GM23248 (cell line): Measurements from ENCODE around the gene RAB37. TPM values are rescaled to one million over a fixed set of nuclear protein-coding genes. Genes with fewer than 3 reads are reported as not detected.

Source experiments
- DNase-seq: peaks from one replicate; pipeline ENCODE4 v3.0.0-alpha.2; 2015
- H2AFZ ChIP-seq: fragments of 200-600 bp; sonication (generic); 2 replicates; pipeline ENCODE4 v1.6.1; 2016; ENCODE audit warnings: antibody characterized with exemption
- H3F3A ChIP-seq: fragments of 200-600 bp; sonication (generic); 2 replicates; pipeline ENCODE4 v1.6.1; 2016; ENCODE audit warnings: mild to moderate bottlenecking, antibody characterized with exemption, mixed run types; ENCODE audit not compliant: insufficient read depth
- H3K27ac ChIP-seq: fragments of 200-600 bp; sonication (generic); 2 replicates; pipeline ENCODE4 v1.5.1; 2016; ENCODE audit warnings: mild to moderate bottlenecking
- H3K27me3 ChIP-seq: fragments of 200-600 bp; sonication (generic); replicated peaks from 2 replicates; pipeline ENCODE4 v1.6.1; 2016; ENCODE audit warnings: mild to moderate bottlenecking; ENCODE audit not compliant: insufficient read depth
- H3K36me3 ChIP-seq: fragments of 200-600 bp; sonication (generic); 2 replicates; pipeline ENCODE4 v1.6.1; 2016; ENCODE audit warnings: low read depth, mild to moderate bottlenecking
- H3K4me1 ChIP-seq: fragments of 200-600 bp; sonication (generic); 2 replicates; pipeline ENCODE4 v1.6.1; 2016; ENCODE audit warnings: mild to moderate bottlenecking; ENCODE audit not compliant: insufficient read depth
- H3K4me2 ChIP-seq: fragments of 200-600 bp; sonication (generic); one replicate; pipeline ENCODE4 v1.6.1; 2016; ENCODE audit warnings: mild to moderate bottlenecking; ENCODE audit not compliant: unreplicated experiment
- H3K4me3 ChIP-seq: fragments of 200-600 bp; sonication (generic); 2 replicates; pipeline ENCODE4 v1.5.1; 2016; ENCODE audit warnings: mild to moderate bottlenecking
- H3K79me2 ChIP-seq: fragments of 200-600 bp; sonication (generic); 2 replicates; pipeline ENCODE4 v1.6.1; 2016; ENCODE audit warnings: mild to moderate bottlenecking; ENCODE audit not compliant: insufficient read depth
- H3K9ac ChIP-seq: fragments of 200-600 bp; sonication (generic); 2 replicates; pipeline ENCODE4 v1.6.1; 2016; ENCODE audit warnings: mild to moderate bottlenecking
- H3K9me2 ChIP-seq: fragments of 200-600 bp; sonication (generic); 2 replicates; pipeline ENCODE4 v1.6.1; 2016; ENCODE audit warnings: mixed run types, mild to moderate bottlenecking, moderate library complexity; ENCODE audit not compliant: insufficient read depth
- H3K9me3 ChIP-seq: fragments of 200-600 bp; sonication (generic); one replicate; pipeline ENCODE4 v1.6.1; 2017; ENCODE audit warnings: low read depth
- H4K20me1 ChIP-seq: fragments of 200-600 bp; sonication (generic); 2 replicates; pipeline ENCODE4 v1.6.0; 2016; ENCODE audit not compliant: insufficient read depth
- EZH2 ChIP-seq: fragments of 200-600 bp; sonication (generic); IDR thresholded peaks from 2 replicates; pipeline ENCODE4 v1.6.1; 2018; ENCODE audit warnings: antibody characterized with exemption, mild to moderate bottlenecking; ENCODE audit not compliant: insufficient read depth, poor library complexity, severe bottlenecking
- EZH2phosphoT487 ChIP-seq: fragments of 200-600 bp; sonication (generic); IDR thresholded peaks from 2 replicates; pipeline ENCODE4 v1.6.1; 2018; ENCODE audit warnings: antibody characterized with exemption, moderate library complexity, mild to moderate bottlenecking, low read depth; ENCODE audit not compliant: insufficient read depth
- WGBS, 2 experiments: methylation state at CpG; one replicate each; pipeline ENCODE4 v1.1.6; 2015 to 2017; ENCODE audit warnings: low lambda C conversion rate in 2 of 2, low coverage in 1 of 2; ENCODE audit errors: missing lambda C conversion rate in 2 of 2; 5-methylcytosine and 5-hydroxymethylcytosine counted together
- in situ Hi-C: fragments of 300-500 bp; cut with MboI; formaldehyde crosslinking; loops from 2 replicates; pipeline ENCODE4 v1.15.0; 2020
- polyA plus RNA-seq: library from polyadenylated mRNA; unstranded; fragments of >200 nt; fragmentation: Nextera tagmentation; extraction: Ambion mirVana; gene quantifications from 2 replicates; pipeline ENCODE4 v1.2.1, GENCODE V29; 2016
- total RNA-seq: library from RNA; depleted of rRNA; stranded (reverse); fragments of >200 nt; shearing (Covaris generic); gene quantifications from 2 replicates; pipeline ENCODE4 v1.2.3, GENCODE V29; 2014

The RAB37 gene
- total and polyA plus RNA-seq, 2 experiments from 2014 or later = 0.11 TPM; not detected in 1

DNA sequence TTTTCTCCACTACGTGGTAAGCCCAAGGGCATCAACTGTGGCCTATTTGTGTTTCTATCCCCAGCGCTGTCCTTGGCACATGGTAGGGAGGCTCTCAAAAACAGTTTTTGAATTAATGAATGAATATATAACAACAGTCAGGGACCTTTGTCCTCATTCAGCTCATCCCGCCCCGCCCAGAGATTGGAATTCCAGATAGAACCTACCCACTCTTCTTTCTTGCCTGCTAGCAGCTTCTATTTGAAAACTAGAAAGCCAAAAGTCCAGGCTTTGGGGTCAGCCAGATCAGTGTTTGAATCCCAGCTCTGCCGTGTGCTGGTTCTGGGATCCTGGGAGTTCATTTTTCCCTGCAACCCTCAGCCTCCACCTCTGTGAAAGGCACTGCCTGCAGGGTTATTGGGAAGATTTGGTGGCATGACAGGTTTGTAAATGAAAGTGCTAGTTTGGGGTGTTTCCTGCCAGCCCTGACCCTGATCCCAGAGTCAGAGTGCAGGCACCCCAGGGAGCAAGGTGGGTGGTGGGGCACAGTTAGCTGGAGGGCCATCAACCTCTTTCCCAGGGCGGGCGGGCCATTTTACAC is 15.9 kb downstream of the RAB37 start:
- 93 to 98% methylated on average over 7 of the region's 7 CpGs for WGBS, 2 experiments
- no peak overlapping the region for H3K4me3 ChIP-seq
- no peak overlapping the region for H3K4me2 ChIP-seq
- H3K27ac ChIP-seq = no peak overlapping the region
- in situ Hi-C loops = no loop called here
- H4K20me1 ChIP-seq = no peaks in the 10 kb centered on the region
- no peaks in the 10 kb centered on the region for H3K27me3 ChIP-seq
- no peaks in the 10 kb centered on the region for H3K79me2 ChIP-seq
- DNase-seq = no peak
- no peaks in the 10 kb centered on the region for H3K36me3 ChIP-seq
- TF ChIP-seq EZH2 = no peak
- no peak for TF ChIP-seq EZH2phosphoT487
- no peak overlapping the region for H3K9ac ChIP-seq
- no peak overlapping the region for H2AFZ ChIP-seq
- no peaks in the 10 kb centered on the region for H3K9me2 ChIP-seq
- H3K9me3 ChIP-seq = no peaks in the 10 kb centered on the region
- H3F3A ChIP-seq = no peaks in the 10 kb centered on the region
- H3K4me1 ChIP-seq = no peaks in the 10 kb centered on the region

DNA sequence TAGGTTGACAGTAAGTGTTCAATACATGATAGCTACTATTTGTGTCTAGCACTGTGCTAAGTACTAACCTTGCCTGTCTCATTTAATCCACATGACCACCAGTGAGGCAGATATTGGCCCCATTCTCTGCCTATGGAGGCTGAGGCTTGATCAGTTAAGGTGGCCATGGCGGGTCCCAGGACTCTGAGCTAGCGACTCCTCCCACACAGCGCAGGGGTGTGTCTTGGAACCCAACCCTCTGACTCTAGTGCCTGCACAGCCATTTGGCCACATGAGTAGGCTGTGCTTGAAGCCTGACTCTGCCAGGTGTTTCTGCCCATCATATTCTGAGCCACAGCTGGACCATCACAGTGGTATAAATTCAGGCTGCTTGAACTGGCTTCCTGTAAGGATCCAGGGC is 17.8 kb downstream of the RAB37 start:
- no peak for TF ChIP-seq EZH2
- TF ChIP-seq EZH2phosphoT487 = no peak
- Histone ChIP-seq H3K27ac (no peak overlapping the region), H3K9ac (no peak overlapping the region), H3K4me3 (no peak overlapping the region), H4K20me1 (no peaks in the 10 kb centered on the region), H3K27me3 (no peaks in the 10 kb centered on the region), H3K36me3 (no peaks in the 10 kb centered on the region), H2AFZ (no peak overlapping the region), H3K9me3 (no peaks in the 10 kb centered on the region), H3K9me2 (no peaks in the 10 kb centered on the region), H3K79me2 (no peaks in the 10 kb centered on the region), H3K4me2 (no peak overlapping the region), H3K4me1 (no peaks in the 10 kb centered on the region), H3F3A (no peaks in the 10 kb centered on the region)
- DNase-seq = no peak
- in situ Hi-C loops = no loop called here
- 100% methylated on average over 3 of the region's 3 CpGs for WGBS, 2 experiments

DNA sequence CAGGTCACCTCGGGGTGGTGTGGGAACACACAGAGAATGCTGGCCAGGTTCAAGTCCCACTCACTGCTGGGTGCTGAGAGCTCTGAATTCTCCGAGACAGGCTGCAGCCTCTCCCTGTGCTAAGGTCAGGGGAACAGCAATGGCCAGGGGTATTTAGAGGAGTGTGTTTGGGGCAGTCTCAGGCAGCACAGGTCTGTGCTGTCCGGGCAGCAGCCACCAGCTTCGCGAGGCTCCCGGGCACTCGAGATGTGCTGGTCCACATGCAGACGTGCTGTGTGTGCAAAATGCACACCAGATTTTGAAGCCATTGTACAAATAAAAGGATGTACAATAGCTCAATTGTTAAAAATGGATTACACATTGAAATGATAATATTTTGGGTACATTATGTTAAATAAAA is 18.5 kb downstream of the RAB37 start:
- H3K4me2 ChIP-seq = no peak overlapping the region
- H3K4me3 ChIP-seq = no peak overlapping the region
- WGBS, 2 experiments = 88% methylated on average over 8 of the region's 8 CpGs
- no peak overlapping the region for H3K9ac ChIP-seq
- no peaks in the 10 kb centered on the region for H3K9me3 ChIP-seq
- in situ Hi-C loops = no loop called here
- H3K79me2 ChIP-seq = no peaks in the 10 kb centered on the region
- H2AFZ ChIP-seq = no peak overlapping the region
- H4K20me1 ChIP-seq = no peaks in the 10 kb centered on the region
- no peaks in the 10 kb centered on the region for H3K36me3 ChIP-seq
- no peaks in the 10 kb centered on the region for H3F3A ChIP-seq
- H3K27ac ChIP-seq = no peak overlapping the region
- TF ChIP-seq EZH2 (no peak), EZH2phosphoT487 (no peak)
- no peaks in the 10 kb centered on the region for H3K9me2 ChIP-seq
- no peaks in the 10 kb centered on the region for H3K27me3 ChIP-seq
- DNase-seq = no peak
- H3K4me1 ChIP-seq = no peaks in the 10 kb centered on the region

DNA sequence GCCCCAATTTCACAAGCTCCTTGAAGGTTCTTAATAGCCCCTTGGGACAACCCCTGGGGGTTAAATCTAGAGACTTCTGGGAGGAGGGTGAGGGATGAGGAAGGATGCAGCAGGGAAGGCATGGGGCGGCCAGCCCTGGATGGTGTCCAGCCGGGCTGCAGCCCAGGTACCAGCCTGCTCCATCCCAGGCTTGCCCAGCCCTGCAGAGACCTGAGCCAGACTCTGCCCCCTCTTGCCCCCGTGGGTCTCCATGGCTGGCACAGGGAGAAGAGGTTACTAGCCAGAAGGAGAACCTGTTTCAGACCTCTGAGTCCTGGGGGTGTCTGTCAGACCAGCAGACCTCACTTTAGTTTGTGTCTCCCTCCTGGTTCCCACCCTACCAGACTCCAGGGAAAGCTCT is 19.8 kb downstream of the RAB37 start:
- TF ChIP-seq EZH2 (no peak), EZH2phosphoT487 (no peak)
- Histone ChIP-seq H3K4me1 (no peaks in the 10 kb centered on the region), H3K4me3 (no peak overlapping the region), H3K9me2 (no peaks in the 10 kb centered on the region), H3F3A (no peaks in the 10 kb centered on the region), H3K27me3 (no peaks in the 10 kb centered on the region), H2AFZ (no peak overlapping the region), H3K4me2 (no peak overlapping the region), H3K9me3 (no peaks in the 10 kb centered on the region), H3K79me2 (no peaks in the 10 kb centered on the region), H3K9ac (no peak overlapping the region), H4K20me1 (no peaks in the 10 kb centered on the region), H3K27ac (no peak overlapping the region), H3K36me3 (no peaks in the 10 kb centered on the region)
- in situ Hi-C loops = no loop called here
- 74 to 92% methylated on average over 2 to 3 of the region's 3 CpGs for WGBS, 2 experiments
- no peak for DNase-seq

DNA sequence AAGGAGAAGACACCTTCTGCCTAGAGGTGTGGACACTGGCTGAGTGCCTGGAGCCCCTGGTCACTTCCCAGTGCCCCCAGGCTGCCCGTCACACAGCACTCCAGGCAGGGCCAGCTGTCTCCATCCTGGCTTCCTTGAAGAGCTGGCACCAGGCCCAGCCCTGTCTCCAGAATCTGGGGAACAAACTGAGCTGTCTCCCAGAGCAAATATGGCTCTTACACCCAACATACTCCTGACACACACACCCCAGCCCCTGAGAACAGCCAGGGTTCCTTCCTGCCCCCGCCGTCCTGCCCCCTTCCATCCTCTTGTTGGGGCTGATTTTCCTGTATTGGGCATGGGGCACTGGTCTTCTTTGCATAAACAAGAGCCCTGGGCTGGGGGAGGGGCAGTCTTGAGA is 20.4 kb downstream of the RAB37 start:
- in situ Hi-C loops = no loop called here
- no peaks in the 10 kb centered on the region for H3K27me3 ChIP-seq
- H3K9me3 ChIP-seq = no peaks in the 10 kb centered on the region
- no peaks in the 10 kb centered on the region for H3K36me3 ChIP-seq
- H3K9ac ChIP-seq = no peak overlapping the region
- WGBS, 2 experiments = 83 to 85% methylated on average over 2 to 3 of the region's 3 CpGs
- no peaks in the 10 kb centered on the region for H3K9me2 ChIP-seq
- H3K4me2 ChIP-seq = no peak overlapping the region
- H2AFZ ChIP-seq = no peak overlapping the region
- H3K79me2 ChIP-seq = no peaks in the 10 kb centered on the region
- no peaks in the 10 kb centered on the region for H3K4me1 ChIP-seq
- H3F3A ChIP-seq = no peaks in the 10 kb centered on the region
- no peaks in the 10 kb centered on the region for H4K20me1 ChIP-seq
- DNase-seq = no peak
- TF ChIP-seq EZH2phosphoT487 (no peak), EZH2 (no peak)
- no peak overlapping the region for H3K4me3 ChIP-seq
- H3K27ac ChIP-seq = no peak overlapping the region
